ENCODE measurements around the gene CTDSPL2. TPM values are rescaled to one million over a fixed set of nuclear protein-coding genes. Genes with fewer than 3 reads are reported as not detected.

Gene CTDSPL2
- total RNA-seq, 1 donor from 2014 or later: 62.4 TPM

Other genes with a start within 250 kb of the CTDSPL2 start
- not detected in 2 replicates for gene FRMD5, start 232.4 kb upstream of the CTDSPL2 start, total RNA-seq
- 44.8 and 53.9 TPM in 2 replicates for gene GOLM2, start 138.9 kb upstream of the CTDSPL2 start, total RNA-seq
- 87.3 and 101 TPM in 2 replicates for gene EIF3J, start 109.5 kb downstream of the CTDSPL2 start, total RNA-seq
- 78.0 and 81.7 TPM in 2 replicates for gene SPG11, start 236.0 kb downstream of the CTDSPL2 start, total RNA-seq

All from T-helper 1 cell treated with Interleukin-12 subunit alpha and Interleukin-12 subunit beta and Interleukin-4 antibody, amounts not matched to agents 30 ng/mL and 1 ng/mL, for 36 hours (primary cell).